Right hindlimb (tissue), 1 donor: Measurements from ENCODE around the gene NACC1.

Experiments
- DNase-seq: peaks from one replicate; pipeline ENCODE4 v3.0.0-alpha.2; 2018

The NACC1 gene

GRCh38 chr19:13121551-13122274 lies 3.6 kb downstream of the NACC1 start:
- DNase-seq, result no peak

GRCh38 chr19:13122275-13122878 lies 4.3 kb downstream of the NACC1 start:
- no peak for DNase-seq

GRCh38 chr19:13122980-13123957 lies 5.2 kb downstream of the NACC1 start:
- DNase-seq, result no peak

- no peak for DNase-seq
Measured at GRCh38 chr19:13127051-13127450, 9.0 kb downstream of the NACC1 start.

- DNase-seq, result no peak
Measured at GRCh38 chr19:13127811-13128575, 9.9 kb downstream of the NACC1 start.

- DNase-seq, result no peak
Measured at GRCh38 chr19:13128583-13128982, 10.5 kb downstream of the NACC1 start.

- DNase-seq, result no peak
Measured at GRCh38 chr19:13129384-13129783, 11.3 kb downstream of the NACC1 start.

- DNase-seq, result no peak
Measured at GRCh38 chr19:13130886-13131490, 12.9 kb downstream of the NACC1 start.

GRCh38 chr19:13132471-13133180 lies 14.6 kb downstream of the NACC1 start:
- no peak for DNase-seq

- no peak for DNase-seq
Measured at GRCh38 chr19:13133241-13133870, 15.3 kb downstream of the NACC1 start.

- DNase-seq, result no peak
Measured at GRCh38 chr19:13134626-13135025, 16.6 kb downstream of the NACC1 start.

GRCh38 chr19:13135068-13136062 lies 17.3 kb downstream of the NACC1 start:
- no peak for DNase-seq

GRCh38 chr19:13137290-13137794 lies 19.3 kb downstream of the NACC1 start:
- no peak for DNase-seq

GRCh38 chr19:13138171-13138915 lies 20.3 kb downstream of the NACC1 start:
- no peak for DNase-seq

- no peak for DNase-seq
Measured at GRCh38 chr19:13138916-13139198, 20.8 kb downstream of the NACC1 start.

- no peak for DNase-seq
Measured at GRCh38 chr19:13139633-13140311, 21.7 kb downstream of the NACC1 start.

- DNase-seq, result no peak
Measured at GRCh38 chr19:13146763-13147563, 28.9 kb downstream of the NACC1 start.
